Ishikawa (cell line): ENCODE measurements around the gene SEC14L3.

ENCODE experiments used
- CEBPB ChIP-seq: IDR thresholded peaks from 2 replicates; pipeline ENCODE4 v1.6.1; 2012
- CREB1 ChIP-seq: IDR thresholded peaks from 2 replicates; pipeline ENCODE4 v1.6.1; 2012; ENCODE audit warnings: low read depth
- EGR1 ChIP-seq: IDR thresholded peaks from 2 replicates; pipeline ENCODE4 v1.6.1; 2012
- EP300 ChIP-seq: IDR thresholded peaks from 2 replicates; pipeline ENCODE4 v1.6.1; 2012; ENCODE audit warnings: borderline replicate concordance
- FOXM1 ChIP-seq: IDR thresholded peaks from 2 replicates; pipeline ENCODE4 v1.6.1; 2012; ENCODE audit warnings: low read depth, borderline replicate concordance
- MAX ChIP-seq: IDR thresholded peaks from 2 replicates; pipeline ENCODE4 v1.6.1; 2012
- NFIC ChIP-seq: IDR thresholded peaks from 2 replicates; pipeline ENCODE4 v1.6.1; 2012
- RAD21 ChIP-seq: IDR thresholded peaks from 2 replicates; pipeline ENCODE4 v1.6.1; 2012; ENCODE audit warnings: low read depth
- TAF1 ChIP-seq: IDR thresholded peaks from 2 replicates; pipeline ENCODE4 v1.6.1; 2012; ENCODE audit warnings: low read depth, mild to moderate bottlenecking
- TCF12 ChIP-seq: IDR thresholded peaks from 2 replicates; pipeline ENCODE4 v1.6.1; 2012; ENCODE audit warnings: low read depth
- TEAD4 ChIP-seq: IDR thresholded peaks from 2 replicates; pipeline ENCODE4 v1.6.1; 2012
- YY1 ChIP-seq: IDR thresholded peaks from 2 replicates; pipeline ENCODE4 v1.6.1; 2012; ENCODE audit warnings: low read depth
- ZBTB7A ChIP-seq: IDR thresholded peaks from 2 replicates; pipeline ENCODE4 v1.6.1; 2012; ENCODE audit warnings: low read depth
- TF ChIP-seq, protein P1 (sequence below): IDR thresholded peaks from 2 replicates; pipeline ENCODE4 v1.6.1; 2012
- TF ChIP-seq, protein P2 (sequence below): IDR thresholded peaks from 2 replicates; pipeline ENCODE4 v1.6.1; 2012; ENCODE audit warnings: low read depth, mild to moderate bottlenecking

The SEC14L3 gene

DNA sequence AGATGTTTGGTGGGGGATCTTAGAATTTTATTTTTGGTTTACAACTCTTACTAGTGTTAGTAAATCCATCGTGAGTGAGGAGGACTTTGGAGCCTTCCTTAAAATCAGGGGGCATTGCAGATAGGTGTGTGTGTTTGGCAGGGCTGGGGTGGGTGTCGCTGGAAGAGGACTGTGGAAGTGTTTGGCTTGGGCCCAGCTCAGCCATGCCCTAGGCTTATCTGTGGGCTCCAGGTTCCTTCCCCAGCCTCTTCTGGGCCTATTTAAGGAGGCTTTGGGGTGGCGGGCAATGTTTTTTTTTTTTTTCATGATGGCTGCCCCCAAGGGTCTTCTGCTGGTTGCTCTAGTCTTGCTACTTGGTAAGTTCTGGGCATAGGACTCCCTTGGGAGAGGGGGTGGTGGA lies 24.2 kb downstream of the SEC14L3 start:
- TF ChIP-seq RAD21: no peak
- no peak for TF ChIP-seq MAX
- TF ChIP-seq CEBPB: no peak
- TF ChIP-seq, protein P1, sequence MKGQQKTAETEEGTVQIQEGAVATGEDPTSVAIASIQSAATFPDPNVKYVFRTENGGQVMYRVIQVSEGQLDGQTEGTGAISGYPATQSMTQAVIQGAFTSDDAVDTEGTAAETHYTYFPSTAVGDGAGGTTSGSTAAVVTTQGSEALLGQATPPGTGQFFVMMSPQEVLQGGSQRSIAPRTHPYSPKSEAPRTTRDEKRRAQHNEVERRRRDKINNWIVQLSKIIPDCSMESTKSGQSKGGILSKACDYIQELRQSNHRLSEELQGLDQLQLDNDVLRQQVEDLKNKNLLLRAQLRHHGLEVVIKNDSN: no peak
- TF ChIP-seq NFIC: no peak
- no peak for TF ChIP-seq ZBTB7A
- no peak for TF ChIP-seq EP300
- TF ChIP-seq EGR1: no peak
- TF ChIP-seq FOXM1: no peak
- TF ChIP-seq TEAD4: no peak
- TF ChIP-seq TCF12: no peak
- TF ChIP-seq YY1: no peak
- no peak for TF ChIP-seq TAF1
- TF ChIP-seq, protein P2, sequence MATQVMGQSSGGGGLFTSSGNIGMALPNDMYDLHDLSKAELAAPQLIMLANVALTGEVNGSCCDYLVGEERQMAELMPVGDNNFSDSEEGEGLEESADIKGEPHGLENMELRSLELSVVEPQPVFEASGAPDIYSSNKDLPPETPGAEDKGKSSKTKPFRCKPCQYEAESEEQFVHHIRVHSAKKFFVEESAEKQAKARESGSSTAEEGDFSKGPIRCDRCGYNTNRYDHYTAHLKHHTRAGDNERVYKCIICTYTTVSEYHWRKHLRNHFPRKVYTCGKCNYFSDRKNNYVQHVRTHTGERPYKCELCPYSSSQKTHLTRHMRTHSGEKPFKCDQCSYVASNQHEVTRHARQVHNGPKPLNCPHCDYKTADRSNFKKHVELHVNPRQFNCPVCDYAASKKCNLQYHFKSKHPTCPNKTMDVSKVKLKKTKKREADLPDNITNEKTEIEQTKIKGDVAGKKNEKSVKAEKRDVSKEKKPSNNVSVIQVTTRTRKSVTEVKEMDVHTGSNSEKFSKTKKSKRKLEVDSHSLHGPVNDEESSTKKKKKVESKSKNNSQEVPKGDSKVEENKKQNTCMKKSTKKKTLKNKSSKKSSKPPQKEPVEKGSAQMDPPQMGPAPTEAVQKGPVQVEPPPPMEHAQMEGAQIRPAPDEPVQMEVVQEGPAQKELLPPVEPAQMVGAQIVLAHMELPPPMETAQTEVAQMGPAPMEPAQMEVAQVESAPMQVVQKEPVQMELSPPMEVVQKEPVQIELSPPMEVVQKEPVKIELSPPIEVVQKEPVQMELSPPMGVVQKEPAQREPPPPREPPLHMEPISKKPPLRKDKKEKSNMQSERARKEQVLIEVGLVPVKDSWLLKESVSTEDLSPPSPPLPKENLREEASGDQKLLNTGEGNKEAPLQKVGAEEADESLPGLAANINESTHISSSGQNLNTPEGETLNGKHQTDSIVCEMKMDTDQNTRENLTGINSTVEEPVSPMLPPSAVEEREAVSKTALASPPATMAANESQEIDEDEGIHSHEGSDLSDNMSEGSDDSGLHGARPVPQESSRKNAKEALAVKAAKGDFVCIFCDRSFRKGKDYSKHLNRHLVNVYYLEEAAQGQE: no peak
- TF ChIP-seq CREB1: no peak

- no peak for TF ChIP-seq EP300
- TF ChIP-seq, protein P2: no peak
- TF ChIP-seq TEAD4: no peak
- no peak for TF ChIP-seq EGR1
- no peak for TF ChIP-seq FOXM1
- TF ChIP-seq, protein P1: no peak
- TF ChIP-seq MAX: no peak
- TF ChIP-seq TCF12: no peak
- no peak for TF ChIP-seq YY1
- no peak for TF ChIP-seq NFIC
- TF ChIP-seq CEBPB: no peak
- no peak for TF ChIP-seq ZBTB7A
- no peak for TF ChIP-seq TAF1
- no peak for TF ChIP-seq RAD21
- TF ChIP-seq CREB1: no peak
These were observed 26.2 kb downstream of the SEC14L3 start for GRCh38 chr22:30445438-30446145.

- TF ChIP-seq ZBTB7A (peak; percentile 97), RAD21 (peak; percentile 87), YY1 (peak; percentile 72), CREB1 (no peak), TEAD4 (no peak), EGR1 (peak; percentile 35; the same call in 1 of the 2 replicates), NFIC (no peak)
These were observed 27.0 kb downstream of the SEC14L3 start for GRCh38 chr22:30444632-30445437.

GRCh38 chr22:30441088-30441487 lies 30.7 kb downstream of the SEC14L3 start:
- TF ChIP-seq FOXM1: no peak
- no peak for TF ChIP-seq YY1
- no peak for TF ChIP-seq MAX
- TF ChIP-seq RAD21: no peak

- TF ChIP-seq, protein P2: no peak
- TF ChIP-seq NFIC (no peak), CEBPB (no peak), TCF12 (no peak), EGR1 (no peak), TEAD4 (no peak), EP300 (no peak), YY1 (no peak), MAX (no peak), RAD21 (no peak)
These were observed 32.0 kb downstream of the SEC14L3 start for GRCh38 chr22:30439836-30440235.
